GM21717 (cell line): ENCODE results near the gene DNAH8.

Source experiments
- ATAC-seq: cut with Tn5 transposase; IDR thresholded peaks from one replicate; pipeline ENCODE4 v1.9.1; 2021; ENCODE audit warnings: mild to moderate bottlenecking, moderate library complexity; ENCODE audit not compliant: unreplicated experiment

The DNAH8 gene

DNA sequence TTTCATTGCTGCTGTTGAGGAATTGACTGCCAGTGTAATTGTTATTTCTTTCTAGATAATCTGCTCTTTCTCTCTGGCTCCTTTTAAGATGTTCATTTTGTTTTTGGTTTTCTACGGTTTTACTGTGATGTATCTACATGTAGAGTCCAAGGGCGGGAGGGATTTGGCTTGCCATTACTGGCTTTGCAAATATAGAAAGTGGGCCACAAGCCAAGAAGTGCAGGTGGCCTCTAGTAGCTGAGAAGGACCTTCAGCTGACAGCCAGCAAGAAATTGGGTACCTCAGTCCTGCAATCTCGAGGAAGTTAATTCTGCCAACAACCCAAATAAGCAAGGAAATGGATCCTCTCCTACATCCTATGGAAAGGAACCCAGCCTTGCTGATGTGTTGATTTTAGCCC, 290.7 kb downstream of the DNAH8 start:
- no peak for ATAC-seq

DNA sequence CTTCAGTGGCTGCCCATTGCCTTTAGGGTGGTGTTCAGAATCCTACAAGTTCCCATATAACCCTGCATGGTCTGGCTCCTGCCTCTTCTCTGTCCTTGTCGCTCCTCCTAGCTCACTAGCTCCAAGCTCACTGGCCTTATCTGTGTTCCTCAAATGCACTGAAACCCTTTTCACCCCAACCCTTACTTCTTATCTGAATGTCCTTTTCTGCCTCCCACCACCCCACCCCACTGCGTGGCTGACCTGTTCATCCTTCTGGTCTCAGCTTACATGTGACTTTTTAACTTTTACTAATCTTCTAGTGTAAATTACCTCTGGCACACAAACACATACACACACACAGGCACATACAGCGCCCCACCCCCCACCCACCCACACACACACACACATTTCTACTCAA, 292.5 kb downstream of the DNAH8 start:
- no peak for ATAC-seq

DNA sequence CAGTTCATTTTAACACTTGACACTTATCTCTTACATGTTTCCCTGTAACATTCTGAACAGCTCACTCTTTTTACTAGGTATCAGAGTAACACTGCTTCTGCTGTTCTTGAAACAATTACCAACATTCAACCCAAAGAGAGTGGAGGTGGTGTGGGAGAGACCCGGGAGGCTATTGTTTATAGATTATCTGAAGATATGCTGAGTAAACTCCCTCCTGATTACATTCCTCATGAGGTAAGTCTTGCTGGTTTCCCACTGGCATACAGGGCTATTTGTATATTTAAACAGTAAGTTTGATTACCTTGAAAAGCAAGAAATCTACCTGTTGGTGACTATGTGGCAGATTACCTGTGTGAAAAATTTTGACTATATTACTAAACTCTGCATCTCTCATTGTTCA, 293.6 kb downstream of the DNAH8 start:
- no peak for ATAC-seq

DNA sequence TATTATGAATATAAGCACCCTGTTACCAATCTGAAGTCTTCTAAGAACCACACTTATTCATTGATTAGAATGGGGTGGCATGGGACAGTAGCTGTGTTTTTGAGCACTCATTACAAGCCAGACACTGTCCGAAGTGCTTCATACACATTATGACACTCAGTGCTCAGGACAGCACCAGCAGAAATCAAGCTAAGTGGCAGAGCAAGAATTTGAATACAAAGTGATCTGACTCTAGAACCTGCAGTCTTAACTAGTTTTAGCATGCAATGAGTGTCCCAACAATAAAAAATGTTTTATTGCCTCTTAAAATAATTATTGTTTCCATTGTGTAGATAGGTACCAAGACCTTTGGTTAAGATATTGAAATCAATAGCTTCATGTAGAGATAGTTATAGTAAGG, 294.4 kb downstream of the DNAH8 start:
- ATAC-seq, result no peak

DNA sequence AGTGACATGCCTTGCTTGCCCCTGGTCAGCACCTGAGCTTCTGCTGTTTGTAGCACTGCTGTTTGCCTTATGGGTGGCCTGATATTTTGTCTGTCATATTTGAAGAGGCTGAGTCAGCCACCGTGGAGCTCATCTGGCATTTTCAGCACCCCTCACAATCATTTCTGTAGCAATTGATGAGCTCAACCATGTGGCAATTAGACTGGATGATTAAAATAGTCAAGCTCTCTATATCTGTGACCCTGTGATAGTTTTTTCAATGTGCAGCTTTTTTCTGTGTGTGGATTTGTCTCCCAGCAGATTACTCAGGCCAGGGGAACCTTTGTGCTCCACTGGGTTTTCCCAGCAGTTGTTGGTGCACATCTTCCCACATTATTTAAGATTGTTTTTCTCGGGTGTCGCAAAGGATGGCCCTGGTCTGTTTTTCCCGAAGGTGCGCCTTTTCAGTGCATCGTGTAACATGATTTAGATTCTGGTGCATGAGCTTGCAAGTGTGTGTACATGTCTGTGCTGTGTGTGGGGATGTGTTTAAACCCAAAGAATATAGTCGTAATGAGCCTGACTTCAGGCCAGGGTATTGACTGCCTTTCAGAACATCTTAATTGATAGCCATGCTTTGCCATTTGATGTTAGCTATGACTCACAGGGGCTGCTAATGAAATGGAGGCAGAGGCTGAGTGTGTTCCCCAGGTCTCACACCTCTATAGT, 301.9 kb downstream of the DNAH8 start:
- no peak for ATAC-seq

DNA sequence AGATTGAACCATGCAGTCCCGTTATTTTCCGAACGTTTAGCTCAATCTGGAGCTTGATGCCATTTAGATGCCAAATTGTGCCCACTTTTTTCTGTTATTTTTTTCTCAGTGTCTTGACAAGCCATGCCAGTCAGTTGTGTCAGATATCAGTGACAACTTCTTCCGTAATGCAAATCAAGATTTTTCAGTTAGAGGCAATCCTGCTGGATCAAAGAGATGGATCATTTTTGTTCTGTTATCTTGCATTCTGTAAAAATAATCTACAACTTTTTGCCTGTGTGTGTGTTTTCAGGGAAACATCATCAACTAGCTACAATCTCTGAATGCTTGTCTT, 302.4 kb downstream of the DNAH8 start:
- no peak for ATAC-seq

DNA sequence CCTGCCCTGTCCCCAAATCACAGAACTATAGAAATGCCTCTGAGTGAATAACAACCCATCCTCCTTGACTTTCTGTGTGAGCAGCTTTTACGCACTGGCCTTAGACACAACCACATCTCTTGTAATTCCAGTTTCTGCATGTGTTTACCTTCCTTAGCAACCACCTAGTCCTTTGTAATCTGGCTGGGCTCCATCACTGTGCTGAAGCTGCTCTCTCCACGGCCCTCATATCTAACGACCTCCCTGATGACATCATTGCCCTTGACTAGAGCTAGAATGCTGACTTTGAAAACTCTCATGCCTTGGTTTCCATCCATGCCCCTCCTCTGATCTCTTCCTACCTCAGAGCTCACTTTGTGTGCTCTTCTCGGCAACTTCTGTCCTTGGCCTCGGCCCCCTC, 303.0 kb downstream of the DNAH8 start:
- ATAC-seq, result no peak

DNA sequence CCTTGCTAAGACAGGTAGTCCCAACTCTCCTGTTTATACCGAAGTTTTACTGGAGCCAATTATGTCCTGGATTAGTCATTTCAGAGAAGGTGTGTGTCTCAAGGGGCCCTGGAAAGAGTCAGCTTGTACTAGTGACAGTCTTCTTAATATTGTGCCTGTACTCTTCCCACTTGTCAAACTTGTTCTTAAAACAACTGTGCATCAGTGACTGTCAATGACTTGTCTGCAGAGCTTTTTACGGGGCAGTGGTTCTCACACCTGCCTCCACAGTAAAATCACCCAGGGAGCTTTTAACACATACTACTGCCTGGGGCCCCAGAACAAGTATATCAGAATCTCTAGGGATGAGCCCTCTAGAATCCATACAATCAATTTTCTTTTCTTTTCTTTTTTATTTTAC, 305.0 kb downstream of the DNAH8 start:
- no peak for ATAC-seq

DNA sequence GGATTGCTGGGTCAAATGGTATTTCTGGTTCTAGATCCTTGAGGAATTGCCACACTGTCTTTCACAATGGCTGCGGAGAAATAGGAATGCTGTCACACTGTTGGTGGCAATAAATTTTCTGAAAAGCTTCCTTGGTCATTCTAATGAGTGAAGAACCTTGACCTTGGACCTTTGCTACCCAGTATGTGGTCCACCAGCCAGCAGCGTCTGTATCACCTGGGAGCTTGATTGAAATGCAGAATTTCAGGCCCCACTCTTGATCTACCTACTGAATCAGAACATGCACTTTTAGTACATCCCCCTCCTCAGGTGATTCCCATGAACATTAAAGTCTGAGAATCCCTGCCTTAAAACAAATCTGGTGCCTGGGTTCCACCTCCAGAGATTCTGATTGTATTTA, 305.9 kb downstream of the DNAH8 start:
- no peak for ATAC-seq

DNA sequence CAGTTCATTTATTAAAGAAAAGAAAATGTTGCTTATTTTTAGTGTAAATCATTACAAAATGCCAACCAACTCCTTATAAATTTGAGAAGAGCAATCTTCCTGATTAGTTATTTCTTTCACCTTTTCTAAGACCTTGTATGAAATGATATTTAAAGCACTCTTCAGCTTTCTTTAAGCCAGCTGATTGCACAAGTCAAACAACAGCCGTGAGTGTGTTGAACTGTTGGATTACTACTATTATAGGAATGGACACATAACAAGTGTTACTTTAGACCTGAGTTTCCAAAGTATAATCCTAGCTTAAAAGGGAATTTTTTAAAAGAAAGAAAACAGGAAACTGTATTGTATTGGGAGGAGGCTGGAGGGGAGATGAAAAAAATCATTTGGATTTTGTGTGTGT, 306.7 kb downstream of the DNAH8 start:
- ATAC-seq, result no peak

DNA sequence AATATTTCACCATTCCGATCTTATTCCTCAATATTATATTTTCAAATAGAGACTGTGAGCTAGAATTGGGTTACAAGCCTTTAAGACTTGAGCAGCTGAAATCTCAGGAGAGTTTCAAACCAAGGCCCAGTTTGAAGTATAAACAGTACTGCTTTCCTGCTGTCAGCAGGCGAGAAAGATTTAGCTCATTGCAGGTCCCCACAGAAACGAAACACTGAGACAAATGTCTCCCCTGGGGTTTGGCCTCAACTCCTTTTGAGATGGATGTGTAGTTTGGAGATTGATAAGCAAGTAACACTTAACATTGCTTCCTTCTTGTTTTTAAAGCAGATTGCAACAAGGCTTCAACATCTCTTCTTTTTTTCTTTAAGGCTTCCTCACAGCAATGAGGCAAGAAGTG, 311.1 kb downstream of the DNAH8 start:
- ATAC-seq, result no peak

DNA sequence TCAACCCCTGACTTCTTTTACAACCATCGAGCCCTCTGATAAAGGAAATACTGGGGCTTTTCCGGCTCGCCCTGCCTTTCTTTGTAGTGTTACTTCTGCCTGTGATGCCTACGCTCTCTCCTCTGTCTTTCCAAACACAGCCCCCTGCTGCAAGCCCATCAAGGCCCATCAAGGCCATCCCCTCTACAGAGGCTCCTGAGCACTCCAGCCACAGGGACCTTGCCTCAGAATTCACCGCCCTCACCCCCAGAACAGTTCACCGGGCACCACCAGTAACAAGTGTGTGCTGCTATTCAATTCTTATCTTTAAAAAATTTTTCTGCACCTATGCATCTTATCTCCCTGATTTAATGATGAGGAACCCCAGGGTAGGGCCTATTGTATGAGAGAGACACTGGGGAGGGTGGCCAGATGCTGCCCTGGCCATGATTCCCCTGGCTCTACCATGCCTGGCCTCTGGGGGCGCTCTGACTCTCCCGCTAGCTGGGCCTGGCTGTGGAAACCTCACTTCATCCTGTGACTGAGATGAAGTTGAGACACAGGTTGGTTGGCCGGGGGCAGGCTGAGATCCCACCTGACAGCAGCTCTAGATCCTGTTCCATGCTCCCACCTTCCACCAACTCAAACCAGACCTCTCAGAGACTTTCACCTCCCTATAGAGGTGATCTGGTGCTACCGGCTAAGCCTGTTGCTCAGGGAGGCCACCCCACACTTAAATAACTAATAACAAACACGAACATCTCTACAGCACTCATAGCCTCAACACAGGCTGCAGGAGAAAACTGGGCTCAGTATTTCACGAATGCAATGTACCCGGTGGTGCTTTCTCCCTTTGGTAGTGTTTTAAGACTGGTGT, 314.3 kb downstream of the DNAH8 start:
- no peak for ATAC-seq

DNA sequence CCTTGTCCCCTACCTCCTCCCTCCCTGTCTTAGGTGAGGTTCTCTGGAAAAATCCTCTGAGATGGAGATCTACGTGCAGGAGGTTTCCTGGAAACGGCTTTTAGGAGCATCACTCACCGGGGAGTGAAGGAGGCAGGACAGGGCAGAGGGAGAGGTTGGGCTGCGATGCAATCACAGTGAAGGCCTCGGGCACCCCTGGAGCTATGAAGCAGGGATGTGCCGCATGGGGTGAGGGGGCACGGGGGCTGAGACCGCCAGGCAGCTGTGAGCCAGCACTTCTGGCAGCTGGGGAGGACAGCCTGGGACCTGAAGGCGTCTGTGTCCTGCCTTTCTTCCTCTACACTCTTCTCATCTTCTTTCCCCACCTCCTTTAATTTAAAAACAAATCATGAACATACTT, 320.6 kb downstream of the DNAH8 start:
- ATAC-seq, result no peak

DNA sequence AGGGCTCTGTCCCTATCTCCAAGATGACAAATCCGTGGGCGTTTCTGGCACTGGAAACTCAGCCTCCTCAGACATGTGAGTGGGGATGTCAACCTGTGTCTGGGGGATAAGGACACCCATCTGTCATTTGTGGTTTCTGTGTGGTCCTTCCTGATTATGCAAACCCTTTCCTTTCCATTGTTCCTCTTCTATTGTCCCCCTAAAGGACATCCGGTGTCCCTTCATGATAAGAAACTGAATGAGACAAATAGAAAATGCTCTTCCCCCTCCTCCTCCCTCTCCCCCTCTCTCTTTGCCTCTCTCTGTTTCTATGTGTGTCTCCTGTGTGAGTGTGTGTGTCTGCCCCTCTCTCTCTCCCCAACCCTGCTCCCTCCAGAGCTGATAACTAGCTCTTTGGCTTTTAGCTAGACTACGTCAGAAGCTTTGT, 322.0 kb downstream of the DNAH8 start:
- ATAC-seq, result no peak

DNA sequence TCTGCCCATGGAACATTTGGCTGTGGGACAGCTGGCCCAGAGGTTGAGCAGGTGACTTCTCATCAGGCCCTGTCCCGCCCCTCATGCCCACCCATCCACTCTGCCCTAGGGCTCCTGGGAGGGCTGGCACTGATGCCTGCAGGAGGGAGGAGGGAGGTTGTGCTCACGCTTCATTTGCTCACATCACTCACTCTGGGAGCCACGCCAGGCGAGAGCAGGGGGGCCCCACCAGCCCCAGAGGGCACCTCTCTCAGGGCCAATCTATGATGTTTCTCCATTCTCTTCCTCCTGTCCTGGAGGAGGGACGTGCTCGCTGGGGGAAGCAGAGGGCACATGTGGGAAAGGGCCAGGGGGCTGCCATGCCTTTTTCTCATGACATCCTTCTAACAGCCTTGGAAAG, 322.6 kb downstream of the DNAH8 start:
- no peak for ATAC-seq

DNA sequence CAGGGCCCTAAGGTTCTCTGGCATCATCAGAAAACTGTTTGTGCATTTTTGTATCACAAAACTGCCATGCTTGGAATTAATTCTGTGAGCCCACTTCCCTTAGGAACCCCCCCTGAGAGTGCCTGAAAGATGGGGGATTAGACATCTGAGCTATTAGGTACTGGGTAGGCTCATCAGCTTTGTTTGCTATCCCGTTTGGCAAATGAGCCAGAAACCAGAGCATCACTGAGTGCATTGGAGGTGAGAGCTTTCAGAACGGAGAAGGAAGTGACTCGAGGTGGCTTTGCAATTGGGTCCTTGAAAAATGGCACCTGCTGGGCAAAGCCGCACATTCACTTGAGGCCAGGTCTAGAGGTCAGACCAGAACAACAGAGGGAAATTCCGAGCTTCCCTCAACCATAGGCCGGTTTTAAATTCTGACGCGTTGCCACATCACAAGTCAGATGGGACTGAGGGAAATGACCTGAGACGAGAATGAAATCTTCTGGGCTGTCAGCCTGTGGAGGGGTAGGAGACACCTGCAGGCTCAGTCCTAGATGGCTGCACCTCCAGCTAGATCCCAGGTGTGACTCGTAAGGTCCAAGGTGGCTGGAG, 325.1 kb downstream of the DNAH8 start:
- no peak for ATAC-seq

DNA sequence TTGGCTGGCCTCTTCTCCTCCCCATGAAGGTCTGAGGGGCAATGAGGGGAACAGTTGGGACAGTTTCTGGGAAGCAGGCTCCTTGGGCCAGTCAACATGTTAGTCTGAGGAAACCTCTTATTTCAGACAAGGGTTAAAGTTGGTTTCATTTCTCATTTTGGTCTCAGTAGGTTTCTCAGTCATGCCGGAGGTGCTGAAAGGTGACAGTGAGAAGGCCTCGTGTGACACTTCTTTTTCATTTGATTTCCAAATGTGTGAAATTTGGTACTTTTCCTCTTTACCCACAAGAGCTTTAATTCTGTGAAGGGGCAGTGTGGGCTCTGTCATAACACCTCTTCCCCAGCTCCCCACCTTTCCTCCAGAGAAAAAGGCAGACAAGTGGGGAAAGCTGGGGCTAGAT, 326.0 kb downstream of the DNAH8 start:
- no peak for ATAC-seq

DNA sequence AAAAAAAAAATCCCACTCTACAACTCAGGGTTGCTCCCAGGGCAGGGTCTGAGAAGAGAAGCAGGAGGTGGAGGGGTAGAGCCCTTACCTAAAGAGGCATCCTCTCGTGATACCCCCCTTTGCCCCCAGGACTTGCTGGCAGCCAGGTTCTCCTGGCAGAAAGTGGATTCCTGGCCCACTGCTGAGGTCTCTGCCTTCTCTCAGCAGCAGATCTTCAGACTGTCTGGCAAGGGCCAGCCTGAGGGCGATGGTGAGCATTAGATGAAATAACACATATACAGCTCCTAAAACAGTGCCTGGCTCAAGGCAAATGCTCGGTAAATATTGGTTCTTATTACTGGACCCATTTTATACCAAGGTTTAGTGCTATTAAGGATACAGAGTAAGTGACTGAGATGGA, 328.7 kb downstream of the DNAH8 start:
- no peak for ATAC-seq

DNA sequence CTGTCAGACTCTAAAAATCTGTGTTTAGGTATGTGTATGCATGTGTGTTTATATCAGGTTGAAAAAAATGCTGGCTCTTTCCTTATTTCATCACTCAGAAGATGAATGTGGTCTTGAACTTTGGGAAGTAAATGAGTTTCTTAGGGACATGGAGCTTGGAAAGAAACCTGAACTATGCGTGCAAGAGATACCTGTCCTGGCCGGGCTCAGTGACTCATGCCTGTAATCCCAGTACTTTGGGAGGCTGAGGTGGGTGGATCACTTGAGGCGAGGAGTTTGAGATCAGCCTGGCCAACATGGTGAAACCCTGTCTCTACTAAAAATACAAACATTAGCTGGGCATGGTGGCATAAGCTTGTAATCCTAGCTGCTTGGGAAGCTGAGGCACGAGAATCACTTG, 329.1 kb downstream of the DNAH8 start:
- ATAC-seq, result no peak

DNA sequence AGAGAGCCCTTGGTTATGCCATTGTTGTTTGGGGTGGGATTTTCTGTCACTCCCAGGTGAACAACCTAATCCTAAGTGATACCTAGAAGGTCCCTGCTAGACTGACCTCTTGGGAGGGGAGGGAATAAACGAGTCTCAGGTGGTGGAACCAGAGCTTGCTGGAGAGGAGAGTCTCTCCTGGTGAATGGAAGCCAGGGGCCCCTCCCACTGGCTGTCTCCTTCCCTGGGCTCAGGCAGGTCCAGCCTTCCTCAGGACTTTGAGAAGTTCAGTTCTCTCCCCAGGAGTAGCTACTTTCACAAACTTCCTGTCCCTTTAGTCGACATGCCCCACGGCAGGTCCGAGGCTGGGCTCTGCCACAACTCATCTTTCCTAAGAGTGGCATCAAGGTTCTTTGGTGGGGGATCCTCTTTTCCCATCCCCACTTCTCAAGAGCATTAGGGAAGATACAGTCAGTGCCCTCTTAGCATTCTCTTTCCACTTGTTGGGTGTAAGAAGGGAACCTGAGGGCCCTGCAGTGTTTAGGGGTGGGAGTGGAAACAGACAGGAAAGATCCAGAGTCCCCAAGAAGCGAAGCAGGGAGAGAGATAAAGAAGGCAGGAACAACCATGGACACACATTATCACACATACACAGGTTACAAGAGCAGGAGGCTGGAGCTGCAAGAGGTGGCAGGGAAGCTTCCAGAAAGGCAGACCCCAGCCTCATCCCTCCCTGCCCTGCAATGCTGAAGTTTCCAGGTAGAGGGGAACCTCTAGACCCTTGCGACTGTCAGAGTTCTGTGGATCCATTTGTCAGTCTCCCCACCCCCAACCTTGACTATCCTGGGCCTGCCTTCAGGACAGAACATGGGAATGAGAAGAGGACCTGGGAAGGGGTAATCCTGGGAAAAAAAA, 332.6 kb downstream of the DNAH8 start:
- no peak for ATAC-seq
